ENCODE measurements around the gene VPS54.

DNA sequence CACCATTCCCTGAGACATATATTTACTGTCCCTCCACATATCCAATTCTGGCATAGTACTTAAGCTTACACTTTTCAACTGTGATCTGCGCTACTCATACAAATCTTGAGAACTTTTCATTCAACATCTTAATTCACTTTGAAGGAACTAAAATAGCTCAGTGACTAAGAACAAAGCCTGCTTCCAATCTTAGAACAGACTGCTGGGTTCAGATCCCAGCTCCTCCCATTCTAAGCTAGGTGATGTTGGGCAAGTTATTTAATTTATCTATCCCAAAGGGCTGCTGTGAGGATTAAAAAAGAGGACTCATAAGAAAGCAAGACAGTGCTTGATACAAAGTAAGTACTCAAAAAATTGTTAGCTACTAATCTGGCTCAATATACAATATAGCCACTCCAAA, 119.6 kb downstream of the VPS54 start:
- TF ChIP-seq, protein P1, sequence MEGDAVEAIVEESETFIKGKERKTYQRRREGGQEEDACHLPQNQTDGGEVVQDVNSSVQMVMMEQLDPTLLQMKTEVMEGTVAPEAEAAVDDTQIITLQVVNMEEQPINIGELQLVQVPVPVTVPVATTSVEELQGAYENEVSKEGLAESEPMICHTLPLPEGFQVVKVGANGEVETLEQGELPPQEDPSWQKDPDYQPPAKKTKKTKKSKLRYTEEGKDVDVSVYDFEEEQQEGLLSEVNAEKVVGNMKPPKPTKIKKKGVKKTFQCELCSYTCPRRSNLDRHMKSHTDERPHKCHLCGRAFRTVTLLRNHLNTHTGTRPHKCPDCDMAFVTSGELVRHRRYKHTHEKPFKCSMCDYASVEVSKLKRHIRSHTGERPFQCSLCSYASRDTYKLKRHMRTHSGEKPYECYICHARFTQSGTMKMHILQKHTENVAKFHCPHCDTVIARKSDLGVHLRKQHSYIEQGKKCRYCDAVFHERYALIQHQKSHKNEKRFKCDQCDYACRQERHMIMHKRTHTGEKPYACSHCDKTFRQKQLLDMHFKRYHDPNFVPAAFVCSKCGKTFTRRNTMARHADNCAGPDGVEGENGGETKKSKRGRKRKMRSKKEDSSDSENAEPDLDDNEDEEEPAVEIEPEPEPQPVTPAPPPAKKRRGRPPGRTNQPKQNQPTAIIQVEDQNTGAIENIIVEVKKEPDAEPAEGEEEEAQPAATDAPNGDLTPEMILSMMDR (IDR thresholded peaks at IDR 0.05 in 2 of 3, conservative IDR thresholded peaks at IDR 0.05 in 1 of 3; ENCODE audit: borderline replicate concordance in 1 of 3, insufficient read depth in 1 of 3, low read depth in 2 of 3, low read length in 2 of 3) = no peak
- TF ChIP-seq, protein P2, sequence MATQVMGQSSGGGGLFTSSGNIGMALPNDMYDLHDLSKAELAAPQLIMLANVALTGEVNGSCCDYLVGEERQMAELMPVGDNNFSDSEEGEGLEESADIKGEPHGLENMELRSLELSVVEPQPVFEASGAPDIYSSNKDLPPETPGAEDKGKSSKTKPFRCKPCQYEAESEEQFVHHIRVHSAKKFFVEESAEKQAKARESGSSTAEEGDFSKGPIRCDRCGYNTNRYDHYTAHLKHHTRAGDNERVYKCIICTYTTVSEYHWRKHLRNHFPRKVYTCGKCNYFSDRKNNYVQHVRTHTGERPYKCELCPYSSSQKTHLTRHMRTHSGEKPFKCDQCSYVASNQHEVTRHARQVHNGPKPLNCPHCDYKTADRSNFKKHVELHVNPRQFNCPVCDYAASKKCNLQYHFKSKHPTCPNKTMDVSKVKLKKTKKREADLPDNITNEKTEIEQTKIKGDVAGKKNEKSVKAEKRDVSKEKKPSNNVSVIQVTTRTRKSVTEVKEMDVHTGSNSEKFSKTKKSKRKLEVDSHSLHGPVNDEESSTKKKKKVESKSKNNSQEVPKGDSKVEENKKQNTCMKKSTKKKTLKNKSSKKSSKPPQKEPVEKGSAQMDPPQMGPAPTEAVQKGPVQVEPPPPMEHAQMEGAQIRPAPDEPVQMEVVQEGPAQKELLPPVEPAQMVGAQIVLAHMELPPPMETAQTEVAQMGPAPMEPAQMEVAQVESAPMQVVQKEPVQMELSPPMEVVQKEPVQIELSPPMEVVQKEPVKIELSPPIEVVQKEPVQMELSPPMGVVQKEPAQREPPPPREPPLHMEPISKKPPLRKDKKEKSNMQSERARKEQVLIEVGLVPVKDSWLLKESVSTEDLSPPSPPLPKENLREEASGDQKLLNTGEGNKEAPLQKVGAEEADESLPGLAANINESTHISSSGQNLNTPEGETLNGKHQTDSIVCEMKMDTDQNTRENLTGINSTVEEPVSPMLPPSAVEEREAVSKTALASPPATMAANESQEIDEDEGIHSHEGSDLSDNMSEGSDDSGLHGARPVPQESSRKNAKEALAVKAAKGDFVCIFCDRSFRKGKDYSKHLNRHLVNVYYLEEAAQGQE (IDR thresholded peaks at IDR 0.05; ENCODE audit: low read depth) = no peak
- no peak for TF ChIP-seq POLR2AphosphoS5 (IDR thresholded peaks at IDR 0.05; ENCODE audit: low read depth, low read length)
